SK-N-SH treated with all-trans-retinoic acid at 6 μM for 48 hours (cell line): Measurements from ENCODE around the gene TPST2.

Experiments
- ATAC-seq: fragments of 200-7000 bp; cut with Tn5 transposase; 3 replicates; pipeline ENCODE4 v1.9.1; 2020; ENCODE audit warnings: mild to moderate bottlenecking, moderate library complexity
- ARNTL ChIP-seq: fragments of 450-650 bp; formaldehyde crosslinking; IDR thresholded peaks from 2 replicates; pipeline ENCODE4 v1.5.0; 2020; ENCODE audit warnings: low read depth, mild to moderate bottlenecking, moderate library complexity, borderline replicate concordance
- BACH2 ChIP-seq: fragments of 250-450 bp; sonication (Bioruptor Pico); IDR thresholded peaks from 2 replicates; pipeline ENCODE4 v1.9.0; 2021; ENCODE audit warnings: mild to moderate bottlenecking, borderline replicate concordance
- CREB5 ChIP-seq: fragments of 250-450 bp; sonication (Bioruptor Pico); IDR thresholded peaks from 2 replicates; pipeline ENCODE4 v1.5.1; 2020; ENCODE audit warnings: low read depth, mild to moderate bottlenecking, moderate library complexity
- CSDC2 ChIP-seq: fragments of 250-450 bp; sonication (Bioruptor Pico); IDR thresholded peaks from 2 replicates; pipeline ENCODE4 v1.5.0; 2020; ENCODE audit warnings: mild to moderate bottlenecking, moderate library complexity
- ESRRG ChIP-seq: fragments of 250-450 bp; sonication (Bioruptor Pico); IDR thresholded peaks from 2 replicates; pipeline ENCODE4 v1.6.1; 2021; ENCODE audit warnings: mild to moderate bottlenecking
- GLIS3 ChIP-seq: fragments of 250-450 bp; sonication (Bioruptor Pico); IDR thresholded peaks from 2 replicates; pipeline ENCODE4 v1.5.0; 2020; ENCODE audit warnings: mild to moderate bottlenecking, moderate library complexity
- ISL1 ChIP-seq: fragments of 250-450 bp; sonication (Bioruptor Pico); IDR thresholded peaks from 2 replicates; pipeline ENCODE4 v2.1.2; 2022; ENCODE audit warnings: mild to moderate bottlenecking, moderate library complexity
- RARB ChIP-seq: fragments of 250-450 bp; sonication (Bioruptor Pico); IDR thresholded peaks from 2 replicates; pipeline ENCODE4 v1.8.0; 2021; ENCODE audit warnings: mild to moderate bottlenecking, moderate library complexity
- SNAI2 ChIP-seq: fragments of 250-450 bp; sonication (Bioruptor Pico); IDR thresholded peaks from 2 replicates; pipeline ENCODE4 v1.5.0; 2020; ENCODE audit warnings: mild to moderate bottlenecking, moderate library complexity
- TCF4 ChIP-seq: fragments of 250-450 bp; sonication (Bioruptor Pico); IDR thresholded peaks from 2 replicates; pipeline ENCODE4 v1.8.0; 2021; ENCODE audit warnings: mild to moderate bottlenecking, moderate library complexity, borderline replicate concordance
- TOX ChIP-seq: fragments of 250-450 bp; sonication (Bioruptor Pico); IDR thresholded peaks from 2 replicates; pipeline ENCODE4 v1.8.0; 2021; ENCODE audit warnings: mild to moderate bottlenecking, moderate library complexity, borderline replicate concordance
- ZFP3 ChIP-seq: fragments of 250-450 bp; sonication (Bioruptor Pico); IDR thresholded peaks from 2 replicates; pipeline ENCODE4 v1.5.0; 2020; ENCODE audit warnings: mild to moderate bottlenecking, moderate library complexity
- ZFP30 ChIP-seq: fragments of 450-650 bp; formaldehyde crosslinking; IDR thresholded peaks from 2 replicates; pipeline ENCODE4 v1.5.0; 2022; ENCODE audit warnings: mild to moderate bottlenecking, moderate library complexity
- ZNF565 ChIP-seq: fragments of 450-650 bp; formaldehyde crosslinking; conservative IDR thresholded peaks from 2 replicates; pipeline ENCODE4 v1.5.0; 2020; ENCODE audit warnings: low read depth, mild to moderate bottlenecking, moderate library complexity
- ZNF70 ChIP-seq: fragments of 450-650 bp; formaldehyde crosslinking; IDR thresholded peaks from 2 replicates; pipeline ENCODE4 v1.5.0; 2020; ENCODE audit warnings: mild to moderate bottlenecking, moderate library complexity
- ZNF8 ChIP-seq: fragments of 450-650 bp; formaldehyde crosslinking; IDR thresholded peaks from 2 replicates; pipeline ENCODE4 v1.5.0; 2020; ENCODE audit warnings: mild to moderate bottlenecking, moderate library complexity
- TF ChIP-seq, protein P1 (sequence below): fragments of 250-450 bp; sonication (Bioruptor Pico); IDR thresholded peaks from 2 replicates; pipeline ENCODE4 v1.8.0; 2021; ENCODE audit warnings: low read depth, mild to moderate bottlenecking, moderate library complexity, borderline replicate concordance
- TF ChIP-seq, protein P2 (sequence below): fragments of 250-450 bp; sonication (Bioruptor Pico); IDR thresholded peaks from 2 replicates; pipeline ENCODE4 v1.8.0; 2020; ENCODE audit warnings: mild to moderate bottlenecking, moderate library complexity, borderline replicate concordance
- TF ChIP-seq, protein P3 (sequence below): fragments of 250-450 bp; sonication (Bioruptor Pico); IDR thresholded peaks from 2 replicates; pipeline ENCODE4 v1.5.0; 2020; ENCODE audit warnings: mild to moderate bottlenecking, moderate library complexity

The TPST2 gene

DNA sequence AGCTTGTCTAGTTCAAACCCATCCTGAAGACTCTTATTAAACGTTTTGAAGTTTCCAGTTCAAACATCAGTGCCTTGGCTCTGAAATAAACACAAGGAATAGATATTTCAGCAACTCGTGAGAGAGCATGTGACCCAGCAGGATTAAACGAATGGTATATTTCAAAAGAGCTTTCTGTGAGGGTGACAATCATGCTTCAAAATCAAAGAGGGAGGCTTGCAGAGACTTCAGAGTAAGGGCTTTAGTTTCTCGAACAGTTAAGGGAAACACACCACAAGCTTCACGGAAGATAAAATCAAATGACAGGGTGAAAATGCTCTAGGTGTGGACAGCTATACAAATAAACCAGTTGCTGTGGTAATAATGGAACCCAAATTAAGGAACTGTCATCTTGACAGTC, 107.8 kb downstream of the TPST2 start:
- no peak for TF ChIP-seq ESRRG
- no peak for TF ChIP-seq TOX (CRISPR knock-in tag)
- no peak for TF ChIP-seq ZNF8 (CRISPR knock-in tag)
- no peak for TF ChIP-seq BACH2 (CRISPR knock-in tag)
- TF ChIP-seq, protein P1, sequence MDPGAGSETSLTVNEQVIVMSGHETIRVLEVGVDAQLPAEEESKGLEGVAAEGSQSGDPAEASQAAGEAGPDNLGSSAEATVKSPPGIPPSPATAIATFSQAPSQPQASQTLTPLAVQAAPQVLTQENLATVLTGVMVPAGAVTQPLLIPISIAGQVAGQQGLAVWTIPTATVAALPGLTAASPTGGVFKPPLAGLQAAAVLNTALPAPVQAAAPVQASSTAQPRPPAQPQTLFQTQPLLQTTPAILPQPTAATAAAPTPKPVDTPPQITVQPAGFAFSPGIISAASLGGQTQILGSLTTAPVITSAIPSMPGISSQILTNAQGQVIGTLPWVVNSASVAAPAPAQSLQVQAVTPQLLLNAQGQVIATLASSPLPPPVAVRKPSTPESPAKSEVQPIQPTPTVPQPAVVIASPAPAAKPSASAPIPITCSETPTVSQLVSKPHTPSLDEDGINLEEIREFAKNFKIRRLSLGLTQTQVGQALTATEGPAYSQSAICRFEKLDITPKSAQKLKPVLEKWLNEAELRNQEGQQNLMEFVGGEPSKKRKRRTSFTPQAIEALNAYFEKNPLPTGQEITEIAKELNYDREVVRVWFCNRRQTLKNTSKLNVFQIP (CRISPR knock-in tag): no peak
- no peak for TF ChIP-seq CSDC2 (CRISPR knock-in tag)
- ATAC-seq: no peak

DNA sequence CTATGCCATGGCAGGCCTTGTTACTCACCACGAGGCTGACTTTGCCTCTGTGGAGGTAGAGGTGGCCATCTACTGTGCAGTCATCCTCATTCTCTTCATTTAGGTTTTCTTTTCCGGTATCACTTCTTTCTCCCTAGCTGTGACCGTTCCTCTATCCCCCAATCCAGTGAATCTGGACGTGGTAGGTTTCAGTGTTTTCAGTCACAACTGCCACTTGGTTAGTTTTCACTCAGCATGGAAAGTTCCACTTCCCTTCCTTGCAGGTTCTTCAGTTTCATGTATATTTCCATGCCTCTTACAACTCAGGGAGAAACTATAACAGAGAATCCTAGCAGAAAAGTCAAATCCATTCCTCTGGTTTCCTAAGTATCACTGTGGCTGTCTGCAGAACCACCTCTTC, 108.2 kb downstream of the TPST2 start:
- TF ChIP-seq SNAI2: no peak
- TF ChIP-seq, protein P2, sequence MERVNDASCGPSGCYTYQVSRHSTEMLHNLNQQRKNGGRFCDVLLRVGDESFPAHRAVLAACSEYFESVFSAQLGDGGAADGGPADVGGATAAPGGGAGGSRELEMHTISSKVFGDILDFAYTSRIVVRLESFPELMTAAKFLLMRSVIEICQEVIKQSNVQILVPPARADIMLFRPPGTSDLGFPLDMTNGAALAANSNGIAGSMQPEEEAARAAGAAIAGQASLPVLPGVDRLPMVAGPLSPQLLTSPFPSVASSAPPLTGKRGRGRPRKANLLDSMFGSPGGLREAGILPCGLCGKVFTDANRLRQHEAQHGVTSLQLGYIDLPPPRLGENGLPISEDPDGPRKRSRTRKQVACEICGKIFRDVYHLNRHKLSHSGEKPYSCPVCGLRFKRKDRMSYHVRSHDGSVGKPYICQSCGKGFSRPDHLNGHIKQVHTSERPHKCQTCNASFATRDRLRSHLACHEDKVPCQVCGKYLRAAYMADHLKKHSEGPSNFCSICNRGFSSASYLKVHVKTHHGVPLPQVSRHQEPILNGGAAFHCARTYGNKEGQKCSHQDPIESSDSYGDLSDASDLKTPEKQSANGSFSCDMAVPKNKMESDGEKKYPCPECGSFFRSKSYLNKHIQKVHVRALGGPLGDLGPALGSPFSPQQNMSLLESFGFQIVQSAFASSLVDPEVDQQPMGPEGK (CRISPR knock-in tag): no peak
- no peak for TF ChIP-seq ARNTL (CRISPR knock-in tag)
- TF ChIP-seq ESRRG: no peak
- TF ChIP-seq CSDC2 (CRISPR knock-in tag): no peak
- TF ChIP-seq ZFP3 (CRISPR knock-in tag): no peak
- TF ChIP-seq ZNF565: no peak
- ATAC-seq: no peak

- ATAC-seq: no peak
- TF ChIP-seq TOX (CRISPR knock-in tag) (no peak), GLIS3 (CRISPR knock-in tag) (no peak), CREB5 (CRISPR knock-in tag) (no peak), BACH2 (CRISPR knock-in tag) (no peak), ISL1 (CRISPR knock-in tag) (no peak), CSDC2 (CRISPR knock-in tag) (no peak), RARB (CRISPR knock-in tag) (no peak)
- TF ChIP-seq, protein P3, sequence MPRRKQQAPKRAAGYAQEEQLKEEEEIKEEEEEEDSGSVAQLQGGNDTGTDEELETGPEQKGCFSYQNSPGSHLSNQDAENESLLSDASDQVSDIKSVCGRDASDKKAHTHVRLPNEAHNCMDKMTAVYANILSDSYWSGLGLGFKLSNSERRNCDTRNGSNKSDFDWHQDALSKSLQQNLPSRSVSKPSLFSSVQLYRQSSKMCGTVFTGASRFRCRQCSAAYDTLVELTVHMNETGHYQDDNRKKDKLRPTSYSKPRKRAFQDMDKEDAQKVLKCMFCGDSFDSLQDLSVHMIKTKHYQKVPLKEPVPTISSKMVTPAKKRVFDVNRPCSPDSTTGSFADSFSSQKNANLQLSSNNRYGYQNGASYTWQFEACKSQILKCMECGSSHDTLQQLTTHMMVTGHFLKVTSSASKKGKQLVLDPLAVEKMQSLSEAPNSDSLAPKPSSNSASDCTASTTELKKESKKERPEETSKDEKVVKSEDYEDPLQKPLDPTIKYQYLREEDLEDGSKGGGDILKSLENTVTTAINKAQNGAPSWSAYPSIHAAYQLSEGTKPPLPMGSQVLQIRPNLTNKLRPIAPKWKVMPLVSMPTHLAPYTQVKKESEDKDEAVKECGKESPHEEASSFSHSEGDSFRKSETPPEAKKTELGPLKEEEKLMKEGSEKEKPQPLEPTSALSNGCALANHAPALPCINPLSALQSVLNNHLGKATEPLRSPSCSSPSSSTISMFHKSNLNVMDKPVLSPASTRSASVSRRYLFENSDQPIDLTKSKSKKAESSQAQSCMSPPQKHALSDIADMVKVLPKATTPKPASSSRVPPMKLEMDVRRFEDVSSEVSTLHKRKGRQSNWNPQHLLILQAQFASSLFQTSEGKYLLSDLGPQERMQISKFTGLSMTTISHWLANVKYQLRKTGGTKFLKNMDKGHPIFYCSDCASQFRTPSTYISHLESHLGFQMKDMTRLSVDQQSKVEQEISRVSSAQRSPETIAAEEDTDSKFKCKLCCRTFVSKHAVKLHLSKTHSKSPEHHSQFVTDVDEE: no peak
These were observed 108.7 kb downstream of the TPST2 start for GRCh38 chr22:26481112-26481693.

GRCh38 chr22:26480611-26480932, 109.4 kb downstream of the TPST2 start:
- ATAC-seq: no peak
- TF ChIP-seq SNAI2 (no peak), ZNF8 (CRISPR knock-in tag) (no peak), ZFP30 (CRISPR knock-in tag) (no peak), ZNF70 (CRISPR knock-in tag) (no peak), ESRRG (no peak), TCF4 (CRISPR knock-in tag) (no peak), CREB5 (CRISPR knock-in tag) (no peak), ISL1 (CRISPR knock-in tag) (no peak)
- TF ChIP-seq, protein P1 (CRISPR knock-in tag): no peak
